B cell (primary cell): ENCODE data around the gene SLC18B1. TPM values are rescaled to one million over a fixed set of nuclear protein-coding genes. Genes with fewer than 3 reads are reported as not detected.
A peak's percentile ranks its signal among the peaks of the same experiment; 100 is the strongest.

Experiments
- ATAC-seq: fragments of 200-7000 bp; cut with Tn5 transposase; one replicate; pipeline ENCODE4 v1.10.0; 2021; ENCODE audit warnings: low read depth, mild to moderate bottlenecking, moderate number of reproducible peaks, moderate library complexity
- CTCF ChIA-PET: fragments of 350-600 bp; sonication (Branson Sonifier 250); formaldehyde crosslinking; loops from one replicate; lab custom pipeline; 2021; ENCODE audit warnings: antibody characterized with exemption, inconsistent platforms; lab: Charles Lee
- POLR2A ChIA-PET: fragments of 350-600 bp; sonication (Branson Sonifier 250); formaldehyde crosslinking; loops from one replicate; lab custom pipeline; 2021; ENCODE audit warnings: antibody characterized with exemption; lab: Charles Lee
- DNase-seq: peaks from one replicate; pipeline ENCODE4 v3.0.0; 2013
- H2AFZ ChIP-seq: 2 replicates; pipeline ENCODE4 v1.6.1; 2012; ENCODE audit warnings: mild to moderate bottlenecking, low read depth, low read length; ENCODE audit not compliant: insufficient read depth, poor library complexity, severe bottlenecking
- H3K27ac ChIP-seq, 2 donors: 1 replicate in 1 of 2; 2 replicates in 1 of 2; pipeline ENCODE4 v1.5.1; 2012 to 2013; ENCODE audit warnings: low read length in 2 of 2, mild to moderate bottlenecking in 2 of 2, moderate library complexity in 1 of 2
- H3K27me3 ChIP-seq, 4 experiments: fragments of 200-600 bp in 1 of 4; sonication (generic) in 1 of 4; replicated peaks in 1 of 4; 1 replicate in 2 of 4; 2 replicates in 2 of 4; pipeline versions ENCODE4 v1.6.1 to v1.7.0; 2013 to 2016; ENCODE audit warnings: low read length in 3 of 4, mild to moderate bottlenecking in 2 of 4, mixed read lengths in 1 of 4, moderate library complexity in 1 of 4; ENCODE audit not compliant: insufficient read depth in 4 of 4, control insufficient read depth in 3 of 4; ENCODE audit errors: control extremely low read depth in 1 of 4
- H3K36me3 ChIP-seq, 2 experiments: replicated peaks in 1 of 2; 1 replicate in 1 of 2; 2 replicates in 1 of 2; pipeline versions ENCODE4 v1.6.1 to v1.7.1; 2013; ENCODE audit warnings: low read length in 1 of 2; ENCODE audit not compliant: insufficient read depth in 2 of 2, control insufficient read depth in 1 of 2; ENCODE audit errors: control extremely low read depth in 1 of 2, extremely low read depth in 1 of 2
- H3K4me1 ChIP-seq, 2 donors: fragments of 200-600 bp in 1 of 2; sonication (generic) in 1 of 2; 1 replicate in 1 of 2; 2 replicates in 1 of 2; pipeline versions ENCODE4 v1.5.1 to v1.6.1; 2013 to 2017; ENCODE audit warnings: low read length in 2 of 2; ENCODE audit not compliant: control insufficient read depth in 2 of 2, insufficient read depth in 2 of 2
- H3K4me2 ChIP-seq: replicated peaks from 2 replicates; pipeline ENCODE3; 2012; ENCODE audit warnings: mild to moderate bottlenecking, low read depth, low read length; ENCODE audit not compliant: poor library complexity, severe bottlenecking
- H3K4me3 ChIP-seq, 5 experiments: fragments of 200-600 bp in 1 of 5; sonication (generic) in 1 of 5; 1 replicate in 3 of 5; 2 replicates in 2 of 5; pipeline versions ENCODE4 v1.5.1 to v1.7.0; 2011 to 2016; ENCODE audit warnings: low read length in 4 of 5, mild to moderate bottlenecking in 4 of 5, low read depth in 2 of 5, control low read depth in 1 of 5, moderate library complexity in 1 of 5; ENCODE audit not compliant: insufficient read depth in 1 of 5; ENCODE audit errors: control extremely low read depth in 1 of 5, extremely low read depth in 1 of 5
- H3K79me2 ChIP-seq: fragments of 200-600 bp; sonication (generic); one replicate; pipeline ENCODE4 v1.6.0; 2016; ENCODE audit warnings: low read length; ENCODE audit not compliant: control insufficient read depth, insufficient read depth
- H3K9ac ChIP-seq: fragments of 200-600 bp; sonication (generic); 2 replicates; pipeline ENCODE4 v1.6.1; 2017; ENCODE audit warnings: mild to moderate bottlenecking, low read length, moderate library complexity
- H3K9me3 ChIP-seq, 3 donors: one replicate each; pipeline versions ENCODE4 v1.6.1 to v1.7.1; 2013; ENCODE audit warnings: low read length in 2 of 3; ENCODE audit not compliant: control insufficient read depth in 2 of 3, insufficient read depth in 1 of 3; ENCODE audit errors: control extremely low read depth in 1 of 3
- H4K20me1 ChIP-seq: 2 replicates; pipeline ENCODE4 v1.6.0; 2012; ENCODE audit warnings: mild to moderate bottlenecking, low read length; ENCODE audit not compliant: insufficient read depth, control insufficient read depth, poor library complexity, severe bottlenecking
- H3K27ac Mint-ChIP-seq: one replicate; pipeline ENCODE4 v1.8.0; 2021; ENCODE audit warnings: mixed read lengths
- H3K27me3 Mint-ChIP-seq: one replicate; pipeline ENCODE4 v1.8.0; 2021; ENCODE audit warnings: mixed read lengths
- H3K4me1 Mint-ChIP-seq: one replicate; pipeline ENCODE4 v1.8.0; 2021; ENCODE audit warnings: mixed read lengths
- H3K4me3 Mint-ChIP-seq: one replicate; pipeline ENCODE4 v1.8.0; 2021; ENCODE audit warnings: mixed read lengths
- H3K9me3 Mint-ChIP-seq: one replicate; pipeline ENCODE4 v1.8.0; 2022; ENCODE audit warnings: mixed read lengths; ENCODE audit not compliant: insufficient read depth
- CTCF ChIP-seq: fragments of 200-600 bp; IDR thresholded peaks from one replicate; pipeline ENCODE4 v1.8.0; 2022; ENCODE audit warnings: antibody characterized with exemption, mild to moderate bottlenecking
- EZH2 ChIP-seq: IDR thresholded peaks from 2 replicates; pipeline ENCODE4 v1.6.1; 2012; ENCODE audit warnings: borderline replicate concordance, low read depth, mild to moderate bottlenecking, moderate library complexity, low read length; ENCODE audit not compliant: insufficient read depth, poor library complexity, severe bottlenecking
- WGBS: methylation state at CpG from one replicate; pipeline ENCODE4 v1.1.5; 2013; ENCODE audit warnings: missing lambda C conversion rate; ENCODE audit not compliant: insufficient coverage; 5-methylcytosine and 5-hydroxymethylcytosine counted together
- intact Hi-C: fragments of 100-400 bp; cut with micrococcal nuclease; formaldehyde crosslinking; loops from one replicate; pipeline ENCODE4 v1.10.0; 2022
- polyA plus RNA-seq: library from polyadenylated mRNA; depleted of rRNA; stranded (reverse); fragments of >200 nt; gene quantifications from 2 replicates; pipeline ENCODE4 v1.2.3, GENCODE V29; 2012
- total RNA-seq, 2 donors: library from RNA; stranded (reverse); fragments of 120-200 nt in 1 of 2; gene quantifications; 1 replicate in 1 of 2; 2 replicates in 1 of 2; pipeline versions ENCODE4 v1.2.3 to v1.2.4, GENCODE V29; 2013 to 2022

The SLC18B1 gene
- total and polyA plus RNA-seq, 2 donors (not counting 1 experiment from before 2014, with no cell fraction given) = 9.6 to 21.4 TPM

- H3K4me3 Mint-ChIP-seq = no peak overlapping the region
- peak; percentile 13 for DNase-seq
- H3K27ac ChIP-seq = no peak overlapping the region
- no peaks in the 10 kb centered on the region for H3K9me3 Mint-ChIP-seq
- H3K4me1 Mint-ChIP-seq = peaks cover 54% of the 10 kb centered on the region
- no peaks in the 10 kb centered on the region for H3K27me3 ChIP-seq
- peak overlapping the region; percentile 75 for H3K27ac Mint-ChIP-seq
- CTCF ChIA-PET = interaction anchor here (1.0 to 1.8 kb wide), 6 partner anchors 9 to 538 kb away, joined by 3 to 5 read pairs (median 4); partner anchors contain the start of gene SLC18B1
- no peak overlapping the region for H3K4me2 ChIP-seq
- POLR2A ChIA-PET = interaction anchor here (1.7 kb wide), 1 partner anchor 19 kb away, joined by 3 read pairs; the partner anchor contains the start of gene SLC18B1
- H3K9ac ChIP-seq = no peak overlapping the region
- intact Hi-C loops = loop anchor here (10.0 kb wide), 1 partner anchor 903 kb away; no protein-coding TSS in a partner anchor
- no peaks in the 10 kb centered on the region for H3K9me3 ChIP-seq
- H3K79me2 ChIP-seq = peaks cover 24% of the 10 kb centered on the region
- peaks cover 0 to 37% of the 10 kb centered on the region in 2 experiments for H3K36me3 ChIP-seq
- H3K4me1 ChIP-seq = peaks cover 20% of the 10 kb centered on the region in 2 donors
- 94% methylated on average over 9 of the region's 10 CpGs for WGBS
- H4K20me1 ChIP-seq = peaks cover 34% of the 10 kb centered on the region
- no peak for TF ChIP-seq EZH2
- no peak for TF ChIP-seq CTCF
- H2AFZ ChIP-seq = no peak overlapping the region
- no peak for ATAC-seq
- no peaks in the 10 kb centered on the region for H3K27me3 Mint-ChIP-seq
- H3K4me3 ChIP-seq = no peak overlapping the region
Observed at GRCh38 chr6:132817554-132818403, 19.3 kb upstream of the SLC18B1 start.

GRCh38 chr6:132816660-132817059 is 18.2 kb upstream of the SLC18B1 start:
- Histone ChIP-seq H3K4me1 (peaks cover 25% of the 10 kb centered on the region in 2 donors), H3K79me2 (peaks cover 24% of the 10 kb centered on the region), H3K4me2 (peak overlapping the region; percentile 78), H3K9me3 (no peaks in the 10 kb centered on the region), H3K27me3 (no peaks in the 10 kb centered on the region), H3K36me3 (peaks cover 0 to 37% of the 10 kb centered on the region in 2 experiments), H3K9ac (no peak overlapping the region), H3K27ac (peak overlapping the region in 1 of 2 donors; percentile 77), H2AFZ (no peak overlapping the region), H3K4me3 (no peak overlapping the region), H4K20me1 (peaks cover 34% of the 10 kb centered on the region)
- ATAC-seq (no peak), DNase-seq (peak; percentile 18)
- intact Hi-C loops = loop anchor here (10.0 kb wide), 1 partner anchor 902 kb away; no protein-coding TSS in a partner anchor
- TF ChIP-seq EZH2 (no peak), CTCF (no peak)
- CTCF ChIA-PET = interaction anchor here (0.9 to 1.8 kb wide), 4 partner anchors 8 to 537 kb away, joined by 3 to 5 read pairs (median 4); no protein-coding TSS in a partner anchor
- Mint-ChIP-seq H3K9me3 (no peaks in the 10 kb centered on the region), H3K27ac (peak overlapping the region; percentile 72), H3K4me3 (peak overlapping the region; percentile 98), H3K4me1 (peaks cover 61% of the 10 kb centered on the region), H3K27me3 (no peaks in the 10 kb centered on the region)
- POLR2A ChIA-PET = no interaction called here
- WGBS = 87% methylated on average over 3 of the region's 4 CpGs
